ENCODE measurements around the gene KY. TPM values are rescaled to one million over a fixed set of nuclear protein-coding genes. Genes with fewer than 3 reads are reported as not detected.

KY gene
- total and polyA plus RNA-seq, 10 of the 15 experiments (the other 5 are each of a cell fraction or from before 2014, with no cell fraction given): 0.04 to 0.11 TPM; not detected in 8

- intact Hi-C loops (cut with micrococcal nuclease; ENCODE audit: unreplicated experiment): no loop called here
- no TSS peak for BruUV-seq (replicated peaks)
- H3K4me2 ChIP-seq (ENCODE audit: control insufficient read depth, insufficient read depth): no peak overlapping the region
- ChIA-PET RAD21 (ENCODE audit: unreplicated experiment) (no interaction called here), POLR2A (no interaction called here), SMC1A (ENCODE audit: uncharacterized antibody, unreplicated experiment) (no interaction called here), CTCF (no interaction called here)
- in situ Hi-C loops (cut with MboI): no loop called here
- no peak for TF ChIP-seq ZBED1 (IDR thresholded peaks at IDR 0.05; ENCODE audit: borderline replicate concordance)
- TF ChIP-seq CEBPZ (IDR thresholded peaks at IDR 0.05; ENCODE audit: low read depth, low read length): no peak
- no peak for TF ChIP-seq EP300 (IDR thresholded peaks at IDR 0.05; ENCODE audit: borderline replicate concordance in 1 of 2, control insufficient read depth in 1 of 2, low read depth in 2 of 2, low read length in 2 of 2)
- TF ChIP-seq HDAC2 (IDR thresholded peaks at IDR 0.05): no peak
- TF ChIP-seq NR2C2 (IDR thresholded peaks at IDR 0.05; ENCODE audit: borderline replicate concordance, control insufficient read depth, insufficient read length, low read depth): no peak
- no peak for TF ChIP-seq STAT1 (conservative IDR thresholded peaks at IDR 0.05)
- no peak for TF ChIP-seq CUX1 (IDR thresholded peaks at IDR 0.05; ENCODE audit: insufficient replicate concordance, low read depth, low read length)
- TF ChIP-seq MTA2 (IDR thresholded peaks at IDR 0.05; ENCODE audit: low read depth): no peak
- no peak for TF ChIP-seq MAX (IDR thresholded peaks at IDR 0.05; ENCODE audit: low read depth, low read length)
- no peak for TF ChIP-seq LARP7 (IDR thresholded peaks at IDR 0.05)
- H4K20me1 ChIP-seq (ENCODE audit: control insufficient read depth, insufficient read depth): no peaks in the 10 kb centered on the region
- H2AFZ ChIP-seq (ENCODE audit: control insufficient read depth, low read depth, low read length): no peak overlapping the region
- no peak for FAIRE-seq
- no peaks in the 10 kb centered on the region; a peak in 2 of 4 replicates for H3K27me3 ChIP-seq (replicated peaks in 1 of 2; ENCODE audit: control insufficient read depth in 2 of 2, insufficient read depth in 2 of 2, low read length in 1 of 2)
- H3K9me3 ChIP-seq (replicated peaks; ENCODE audit: control insufficient read depth, insufficient read depth, low read length): no peaks in the 10 kb centered on the region
- no peaks in the 10 kb centered on the region for H3K36me3 ChIP-seq (ENCODE audit: control insufficient read depth in 2 of 2, insufficient read depth in 2 of 2, low read length in 1 of 2)
- no peak for ATAC-seq
- H3K9ac ChIP-seq (ENCODE audit: control insufficient read depth, insufficient read depth, low read length): no peak overlapping the region
- H3K27ac ChIP-seq (ENCODE audit: control insufficient read depth, insufficient read depth): no peak overlapping the region
- H3K4me1 ChIP-seq (ENCODE audit: control insufficient read depth, insufficient read depth, low read length): no peaks in the 10 kb centered on the region
- WGBS (ENCODE audit: insufficient coverage, insufficient replicate concordance, low lambda C conversion rate, missing lambda C conversion rate): 0% methylated on average over 3 of the region's 3 CpGs
- no peak overlapping the region for H3K4me3 ChIP-seq
- H3K79me2 ChIP-seq (ENCODE audit: control insufficient read depth, insufficient read depth, low read length): no peaks in the 10 kb centered on the region
- DNase-seq (ENCODE audit: low read depth, low spot score): no peak
Measured at GRCh38 chr3:134667956-134668355, 17.1 kb upstream of the KY start.
